ENCODE results near the gene AP1G2.

Gene AP1G2

GRCh38 chr14:23571701-23572523 lies 4.3 kb upstream of the AP1G2 start:
- DNase-seq (ENCODE audit: low read depth in 3 of 3): no peak

- DNase-seq (ENCODE audit: low read depth in 3 of 3): no peak
These were observed 3.4 kb upstream of the AP1G2 start for GRCh38 chr14:23570806-23571483.

GRCh38 chr14:23569443-23570151 lies 2.0 kb upstream of the AP1G2 start:
- no peak for DNase-seq (ENCODE audit: low read depth in 3 of 3)

- no peak for DNase-seq (ENCODE audit: low read depth in 3 of 3)
These were observed 1.2 kb upstream of the AP1G2 start for GRCh38 chr14:23568600-23569331.

GRCh38 chr14:23568021-23568599 lies 519 bp upstream of the AP1G2 start:
- no peak for DNase-seq (ENCODE audit: low read depth in 3 of 3)

- DNase-seq (ENCODE audit: low read depth in 3 of 3): no peak
These were observed 809 bp downstream of the AP1G2 start for GRCh38 chr14:23566778-23567185.

- DNase-seq (ENCODE audit: low read depth in 3 of 3): no peak
These were observed 1.3 kb downstream of the AP1G2 start for GRCh38 chr14:23566112-23566777.

- no peak for DNase-seq (ENCODE audit: low read depth in 3 of 3)
These were observed 2.0 kb downstream of the AP1G2 start for GRCh38 chr14:23565626-23566025.

- DNase-seq (ENCODE audit: low read depth in 3 of 3): no peak
These were observed 2.7 kb downstream of the AP1G2 start for GRCh38 chr14:23564876-23565275.

- DNase-seq (ENCODE audit: low read depth in 3 of 3): no peak
These were observed 3.3 kb downstream of the AP1G2 start for GRCh38 chr14:23564181-23564812.

- no peak for DNase-seq (ENCODE audit: low read depth in 3 of 3)
These were observed 4.0 kb downstream of the AP1G2 start for GRCh38 chr14:23563473-23564180.

GRCh38 chr14:23562822-23563472 lies 4.6 kb downstream of the AP1G2 start:
- DNase-seq (ENCODE audit: low read depth in 3 of 3): no peak

- no peak for DNase-seq (ENCODE audit: low read depth in 3 of 3)
These were observed 5.4 kb downstream of the AP1G2 start for GRCh38 chr14:23561873-23562821.

- no peak for DNase-seq (ENCODE audit: low read depth in 3 of 3)
These were observed 6.3 kb downstream of the AP1G2 start for GRCh38 chr14:23561259-23561658.

GRCh38 chr14:23559926-23560520 lies 7.6 kb downstream of the AP1G2 start:
- no peak for DNase-seq (ENCODE audit: low read depth in 3 of 3)

- DNase-seq (ENCODE audit: low read depth in 3 of 3): peak; percentile 37 to 67 (median 56)
These were observed 8.3 kb downstream of the AP1G2 start for GRCh38 chr14:23559010-23559925.
